Fibroblast of the aortic adventitia (primary cell): ENCODE results near the gene USH2A. TPM values are rescaled to one million over a fixed set of nuclear protein-coding genes. Genes with fewer than 3 reads are reported as not detected.

Experiments
- DNase-seq: peaks from one replicate; pipeline ENCODE4 v3.0.0-alpha.2; 2010; ENCODE audit warnings: low read depth
- H3K4me3 ChIP-seq: 2 replicates; pipeline ENCODE4 v1.5.1; 2011; ENCODE audit warnings: low read depth, mild to moderate bottlenecking, control low read depth, low read length, moderate library complexity
- total RNA-seq: library from RNA; depleted of rRNA; stranded (reverse); fragments of >200 nt; gene quantifications from 2 replicates; pipeline ENCODE4 v1.2.3, GENCODE V29; 2012; ENCODE audit warnings: low replicate concordance
- TF ChIP-seq, protein P1 (sequence below): IDR thresholded peaks from 2 replicates; pipeline ENCODE4 v1.5.1; 2011; ENCODE audit warnings: mild to moderate bottlenecking, low read length, control low read depth, inconsistent platforms; ENCODE audit not compliant: insufficient read depth

USH2A gene
- total RNA-seq, 1 donor = under 0.01 TPM

GRCh38 chr1:215661033-215661432, 762.2 kb downstream of the USH2A start:
- TF ChIP-seq, protein P1, sequence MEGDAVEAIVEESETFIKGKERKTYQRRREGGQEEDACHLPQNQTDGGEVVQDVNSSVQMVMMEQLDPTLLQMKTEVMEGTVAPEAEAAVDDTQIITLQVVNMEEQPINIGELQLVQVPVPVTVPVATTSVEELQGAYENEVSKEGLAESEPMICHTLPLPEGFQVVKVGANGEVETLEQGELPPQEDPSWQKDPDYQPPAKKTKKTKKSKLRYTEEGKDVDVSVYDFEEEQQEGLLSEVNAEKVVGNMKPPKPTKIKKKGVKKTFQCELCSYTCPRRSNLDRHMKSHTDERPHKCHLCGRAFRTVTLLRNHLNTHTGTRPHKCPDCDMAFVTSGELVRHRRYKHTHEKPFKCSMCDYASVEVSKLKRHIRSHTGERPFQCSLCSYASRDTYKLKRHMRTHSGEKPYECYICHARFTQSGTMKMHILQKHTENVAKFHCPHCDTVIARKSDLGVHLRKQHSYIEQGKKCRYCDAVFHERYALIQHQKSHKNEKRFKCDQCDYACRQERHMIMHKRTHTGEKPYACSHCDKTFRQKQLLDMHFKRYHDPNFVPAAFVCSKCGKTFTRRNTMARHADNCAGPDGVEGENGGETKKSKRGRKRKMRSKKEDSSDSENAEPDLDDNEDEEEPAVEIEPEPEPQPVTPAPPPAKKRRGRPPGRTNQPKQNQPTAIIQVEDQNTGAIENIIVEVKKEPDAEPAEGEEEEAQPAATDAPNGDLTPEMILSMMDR = no peak
- H3K4me3 ChIP-seq = no peak overlapping the region
- DNase-seq = no peak

GRCh38 chr1:215660259-215660658, 763.0 kb downstream of the USH2A start:
- no peak overlapping the region for H3K4me3 ChIP-seq
- no peak for DNase-seq
- TF ChIP-seq, protein P1 = no peak

DNA sequence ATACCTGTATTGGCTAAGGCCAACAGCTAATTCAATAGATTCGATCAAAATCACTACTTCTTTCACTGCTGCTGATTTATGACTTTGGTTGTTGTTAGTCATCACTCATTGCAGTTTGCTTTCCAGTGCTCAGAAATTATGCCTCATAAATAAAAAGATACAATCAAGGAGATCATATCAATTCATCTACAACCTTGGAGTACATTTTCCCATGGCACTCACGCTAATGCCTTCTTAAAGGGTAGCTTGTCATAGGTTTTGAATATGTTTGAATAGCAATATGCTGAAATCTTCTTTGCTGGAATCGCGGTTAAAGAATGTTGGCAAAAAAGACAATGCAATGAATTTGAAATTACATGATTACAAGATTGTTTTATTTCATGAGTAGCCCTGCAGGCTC, 766.2 kb downstream of the USH2A start:
- TF ChIP-seq, protein P1 = no peak
- no peak for DNase-seq
- H3K4me3 ChIP-seq = no peak overlapping the region

DNA sequence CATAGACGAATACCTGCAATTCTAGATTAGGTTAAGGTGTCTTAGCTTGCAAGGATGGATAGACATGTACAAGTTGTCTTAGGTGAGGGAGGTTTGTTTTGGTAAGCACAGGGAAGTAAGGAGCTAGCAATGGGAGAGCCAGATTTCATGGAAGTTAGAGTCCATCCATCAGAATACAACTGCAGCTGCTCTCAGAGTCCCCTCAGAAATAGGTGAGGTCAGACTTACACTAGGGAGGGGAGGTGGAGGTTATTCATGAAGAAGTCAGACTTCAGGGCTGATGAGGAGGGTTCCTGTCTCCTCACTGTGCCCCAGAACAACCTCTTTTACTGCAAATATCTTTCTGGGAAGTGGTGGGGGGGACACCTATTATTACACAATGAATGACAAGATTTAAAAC, 770.9 kb downstream of the USH2A start:
- no peak for DNase-seq
- H3K4me3 ChIP-seq = no peak overlapping the region
- TF ChIP-seq, protein P1 = no peak

DNA sequence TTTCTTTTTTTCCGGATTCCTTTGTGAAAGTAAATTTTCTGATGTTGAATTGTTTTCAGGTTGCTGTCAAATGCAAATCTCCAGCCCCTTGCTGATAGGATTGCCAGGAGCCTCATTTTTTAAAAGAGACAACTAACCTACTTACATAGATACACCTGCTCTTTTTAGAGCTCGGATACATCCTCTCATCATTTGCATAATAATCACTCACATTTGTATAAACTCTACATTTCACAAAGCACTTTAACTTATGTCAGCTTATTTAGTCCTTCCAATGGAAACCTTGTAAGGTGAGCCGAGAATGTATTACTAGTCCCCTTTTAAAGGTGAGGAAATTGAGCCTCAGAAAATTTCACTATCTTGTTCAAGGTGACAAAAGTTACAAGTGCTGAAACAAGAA, 771.4 kb downstream of the USH2A start:
- no peak overlapping the region for H3K4me3 ChIP-seq
- no peak for DNase-seq
- TF ChIP-seq, protein P1 = no peak

DNA sequence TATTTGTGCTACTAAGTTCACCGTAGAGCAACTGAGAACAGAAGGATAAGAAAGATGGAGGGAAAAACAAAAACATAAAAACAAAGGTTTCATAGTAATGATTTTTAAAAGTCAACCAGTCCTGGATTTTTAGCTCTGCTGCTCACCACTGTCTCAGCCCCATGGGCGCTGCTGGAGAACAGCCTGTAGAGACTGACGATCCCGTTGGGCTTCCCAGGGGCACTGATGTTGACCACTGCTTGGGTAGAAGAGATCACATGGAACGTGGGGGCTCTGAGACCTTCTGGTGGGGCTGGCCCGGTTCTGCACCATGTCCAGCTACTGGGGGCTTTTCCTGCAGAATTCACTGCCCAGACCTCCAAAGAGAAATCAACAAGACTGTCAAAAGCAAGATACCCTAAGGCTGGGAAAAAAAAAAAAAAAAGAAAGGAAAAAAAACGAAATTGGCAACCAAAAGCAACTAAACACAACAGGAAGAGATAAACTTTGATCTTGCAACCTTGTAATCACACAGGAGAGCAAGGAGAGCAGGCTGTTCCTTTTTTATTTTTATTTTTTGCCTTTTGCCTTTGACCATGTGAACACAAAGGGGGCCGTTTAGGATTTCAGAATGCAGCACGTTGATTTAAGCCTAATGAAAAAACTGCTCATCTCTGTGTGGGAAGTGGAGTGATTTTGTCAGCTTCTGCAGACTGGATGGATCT, 772.6 kb downstream of the USH2A start:
- no peak overlapping the region for H3K4me3 ChIP-seq
- no peak for DNase-seq
- TF ChIP-seq, protein P1 = no peak

- no peak overlapping the region for H3K4me3 ChIP-seq
- TF ChIP-seq, protein P1 = no peak
- DNase-seq = no peak
Measured at GRCh38 chr1:215648957-215649356, 774.3 kb downstream of the USH2A start.
